Stimulated activated CD4-positive, alpha-beta T cell treated with anti-CD3 and anti-CD28 coated beads, Interleukin-2, amount 100 ng/mL, for 24 hours (primary cell): Measurements from ENCODE around the gene SIN3B.

ENCODE experiments used
- DNase-seq, 2 donors: peaks; one replicate each; pipeline ENCODE4 v3.0.0-alpha.2; 2020

The SIN3B gene

DNA sequence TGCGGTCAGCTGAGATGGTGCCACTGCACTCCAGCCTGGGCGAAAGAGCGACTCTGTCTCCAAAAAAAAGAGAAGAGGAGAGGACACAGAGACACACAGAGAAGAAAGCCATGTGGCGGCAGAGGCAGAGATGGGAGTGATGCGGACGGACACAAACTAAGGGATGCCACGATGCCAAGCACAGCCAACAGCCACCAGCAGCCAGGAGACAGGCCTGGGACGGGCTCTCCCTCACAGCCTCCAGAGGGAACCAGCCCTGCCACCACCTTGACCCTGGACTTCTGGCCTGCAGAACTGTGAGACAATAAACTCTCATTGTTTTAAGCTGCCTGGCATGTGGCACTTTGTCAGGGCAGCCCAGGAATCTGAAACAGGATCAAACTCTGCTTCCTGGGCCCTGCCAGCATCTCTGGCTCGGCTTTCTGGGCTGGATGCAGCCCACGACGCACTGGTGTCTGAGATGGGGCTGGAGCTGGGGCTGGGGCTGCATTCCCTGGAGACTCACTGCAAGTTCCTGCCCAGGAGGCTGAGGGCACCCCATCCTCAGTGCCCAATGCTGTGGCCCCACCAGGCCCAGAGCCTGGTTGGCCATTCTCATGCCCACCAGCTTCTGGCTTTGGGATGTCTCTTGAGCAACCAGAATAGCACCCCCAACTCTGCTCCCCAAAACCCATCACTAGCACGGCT lies 62.6 kb downstream of the SIN3B start:
- no peak for DNase-seq

GRCh38 chr19:16892436-16892835 lies 63.2 kb downstream of the SIN3B start:
- DNase-seq, result no peak

GRCh38 chr19:16892868-16893685 lies 63.9 kb downstream of the SIN3B start:
- no peak for DNase-seq

DNA sequence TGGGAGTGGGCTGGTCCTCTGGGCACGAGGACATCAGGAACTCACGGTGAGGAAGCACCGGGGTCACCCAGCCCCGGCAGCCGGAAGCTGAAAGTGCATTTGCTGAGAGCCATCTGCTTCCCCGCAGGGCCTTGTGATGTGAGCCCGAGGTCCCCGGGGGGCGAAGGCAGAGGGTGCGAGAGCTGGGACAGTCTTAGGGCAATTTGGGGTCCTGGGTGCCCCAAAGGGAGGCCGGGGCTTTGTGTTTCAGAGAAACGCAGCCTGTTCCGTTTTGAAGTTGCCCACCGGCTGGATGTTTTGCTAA lies 64.4 kb downstream of the SIN3B start:
- no peak for DNase-seq

DNA sequence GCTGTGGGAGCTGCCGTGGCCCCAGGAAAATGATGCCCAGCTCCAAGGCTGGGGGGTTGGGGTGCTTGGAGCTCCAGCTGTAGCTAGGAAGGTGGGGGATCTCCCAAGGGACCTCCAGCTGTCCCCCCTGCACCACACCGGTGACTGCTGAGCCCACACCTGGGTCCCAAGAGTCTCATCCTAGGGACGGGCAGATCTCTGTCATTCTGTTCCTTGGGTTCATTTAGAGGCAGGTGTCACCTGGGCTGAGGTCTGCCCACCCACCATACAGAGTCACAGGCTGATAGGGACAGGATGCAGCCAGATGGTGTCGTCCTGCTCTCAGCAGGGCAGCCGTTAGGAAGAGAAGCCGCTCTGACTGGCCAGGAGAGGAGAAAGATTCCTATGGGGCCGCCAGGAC lies 64.9 kb downstream of the SIN3B start:
- DNase-seq, result no peak

DNA sequence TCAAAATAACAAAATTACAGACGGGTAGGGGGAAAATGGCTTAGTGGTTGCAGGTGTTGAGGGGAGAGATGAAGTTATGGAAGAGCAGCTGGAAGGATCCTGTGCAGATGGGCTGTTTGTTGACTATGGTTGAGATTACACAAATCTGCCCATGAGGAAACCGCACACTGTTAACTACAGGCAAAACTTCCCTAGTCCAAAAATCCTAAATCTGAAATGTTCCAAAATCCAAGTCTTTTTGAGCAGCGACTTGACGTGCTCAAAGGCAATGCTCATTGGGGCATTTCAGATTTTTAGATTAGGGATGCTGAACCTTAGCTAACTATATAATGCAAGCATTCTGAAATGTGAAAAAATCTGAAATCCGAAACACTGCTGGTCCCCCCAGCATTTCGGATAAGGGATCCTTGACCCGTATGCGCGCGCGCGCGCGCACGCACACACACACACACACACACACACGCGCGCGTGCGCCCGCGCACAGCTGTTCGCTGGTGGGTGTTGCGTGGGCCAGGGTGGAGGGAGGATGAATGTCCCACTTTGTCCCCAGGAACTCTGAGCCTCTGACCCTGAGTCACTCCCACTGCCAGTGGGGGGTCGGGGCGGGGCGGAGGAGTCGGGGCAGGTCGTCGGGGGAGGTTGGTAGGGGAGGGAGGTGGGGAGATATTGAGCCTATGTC lies 66.4 kb downstream of the SIN3B start:
- DNase-seq, result no peak

DNA sequence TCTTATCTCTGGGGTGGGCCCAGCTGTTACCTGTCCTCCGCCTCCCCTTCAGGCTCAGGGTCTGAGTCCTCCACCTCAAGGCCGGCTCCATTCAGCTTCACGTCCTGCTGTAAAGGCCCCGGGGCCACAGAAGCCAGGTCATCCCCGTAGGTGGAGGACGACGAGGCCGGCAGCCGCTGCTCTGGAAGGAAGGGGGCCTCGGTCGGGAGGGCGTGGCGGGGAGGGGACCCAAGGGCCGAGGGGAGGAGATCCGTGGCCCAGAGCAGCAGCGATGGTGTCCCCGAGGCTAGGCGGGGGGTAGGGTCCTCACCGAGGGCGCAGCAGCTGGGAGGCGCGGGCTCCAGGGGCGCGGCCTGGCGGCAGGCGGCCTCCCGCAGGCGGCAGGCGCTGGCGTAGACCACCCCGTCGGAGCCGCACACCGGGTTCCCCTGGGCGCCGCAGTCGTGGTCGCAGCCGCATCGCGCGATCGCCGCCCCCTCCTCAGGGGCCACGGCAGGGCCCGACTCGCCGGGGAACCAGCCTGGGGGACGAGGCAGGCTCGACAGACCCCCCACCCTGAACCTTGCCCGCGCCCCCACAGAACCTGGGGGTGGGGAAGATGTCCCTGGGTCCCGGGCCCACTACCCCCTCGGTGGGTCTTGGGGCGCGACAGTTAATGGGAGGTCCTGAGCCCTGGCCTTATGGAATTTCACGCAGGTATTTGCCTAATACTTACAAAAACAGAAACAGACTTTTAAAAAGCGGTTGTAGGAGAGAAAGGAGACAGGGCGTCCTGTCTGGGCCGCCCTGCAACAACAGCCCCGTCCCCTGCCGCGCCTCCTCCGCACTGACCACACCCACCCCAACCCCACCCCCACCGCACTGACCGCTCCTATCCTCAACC lies 67.2 kb downstream of the SIN3B start:
- no peak for DNase-seq

GRCh38 chr19:16897029-16897855 lies 68.0 kb downstream of the SIN3B start:
- peak; percentile 66 to 75 for DNase-seq

GRCh38 chr19:16897856-16898161 lies 68.6 kb downstream of the SIN3B start:
- no peak for DNase-seq

- no peak for DNase-seq
Measured at GRCh38 chr19:16898361-16899015, 69.3 kb downstream of the SIN3B start.

GRCh38 chr19:16899566-16900075 lies 70.4 kb downstream of the SIN3B start:
- peak in 1 of 2 donors; percentile 34 for DNase-seq

- DNase-seq, result no peak
Measured at GRCh38 chr19:16901491-16902175, 72.4 kb downstream of the SIN3B start.

GRCh38 chr19:16902545-16902944 lies 73.3 kb downstream of the SIN3B start:
- DNase-seq, result no peak

GRCh38 chr19:16903347-16903746 lies 74.1 kb downstream of the SIN3B start:
- DNase-seq, result no peak

GRCh38 chr19:16904599-16904998 lies 75.4 kb downstream of the SIN3B start:
- no peak for DNase-seq

DNA sequence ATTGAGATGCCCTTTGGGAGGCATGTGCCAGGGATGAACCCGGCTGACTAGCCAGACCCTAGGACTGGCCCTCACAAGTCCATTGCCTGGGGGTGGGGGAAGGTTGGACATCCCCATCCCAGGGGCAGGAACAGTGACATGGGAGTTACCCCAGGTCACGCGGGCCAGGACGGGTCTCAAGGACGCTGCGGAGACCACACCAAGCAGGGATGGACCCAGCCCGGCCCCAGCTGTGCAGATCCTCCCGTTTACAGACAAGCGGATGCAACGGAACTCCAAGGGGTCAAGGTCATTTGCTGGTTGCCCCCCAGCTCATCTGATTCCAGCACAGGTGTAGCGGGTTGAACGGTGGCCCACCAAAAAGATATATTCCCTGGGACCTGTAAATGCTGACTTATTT lies 79.6 kb downstream of the SIN3B start:
- DNase-seq, result no peak

- DNase-seq, result no peak
Measured at GRCh38 chr19:16911046-16911445, 81.8 kb downstream of the SIN3B start.

DNA sequence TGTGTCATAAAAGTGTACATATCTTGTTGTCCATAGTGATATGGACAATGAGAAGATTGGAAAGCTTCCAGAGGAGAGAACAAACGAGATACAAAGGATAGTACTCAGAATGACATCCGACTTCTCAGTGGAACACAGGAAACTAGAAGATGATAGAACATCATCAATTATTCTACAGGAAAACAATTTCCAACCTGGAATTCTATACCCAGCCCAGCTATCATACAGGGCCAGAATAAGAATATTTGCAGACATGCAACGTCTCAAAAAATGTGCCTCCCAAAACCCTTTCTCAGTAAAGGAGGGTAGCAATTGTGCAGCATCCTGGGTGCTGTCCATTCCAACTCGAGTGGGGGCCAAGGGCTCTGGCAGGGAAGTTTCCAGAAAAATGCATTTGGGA lies 83.6 kb downstream of the SIN3B start:
- DNase-seq, result no peak

DNA sequence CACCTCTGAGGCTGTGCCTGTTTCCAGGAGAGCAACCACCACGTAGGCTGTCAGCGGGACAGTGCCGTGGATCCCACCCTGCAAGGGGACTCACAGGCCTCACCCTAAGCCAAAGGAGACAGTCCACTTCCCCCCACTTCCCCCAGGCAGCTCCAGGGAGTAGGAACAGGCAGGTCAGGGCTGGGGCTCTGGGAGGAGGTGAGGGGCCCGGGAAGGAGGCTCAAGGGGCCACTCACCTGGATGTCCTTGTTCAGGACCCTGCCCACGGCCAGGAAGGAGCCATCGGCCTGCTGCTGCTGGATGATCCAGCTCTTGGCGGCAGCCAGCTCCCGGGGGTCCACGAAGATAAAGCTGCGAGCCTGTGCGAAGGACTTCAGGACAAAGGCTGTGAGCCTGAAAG lies 85.2 kb downstream of the SIN3B start:
- DNase-seq, result no peak

GRCh38 chr19:16915135-16915534 lies 85.9 kb downstream of the SIN3B start:
- no peak for DNase-seq

- DNase-seq, result no peak
Measured at GRCh38 chr19:16915734-16916133, 86.5 kb downstream of the SIN3B start.
